ENCODE measurements around the gene OR5H2.

DNA sequence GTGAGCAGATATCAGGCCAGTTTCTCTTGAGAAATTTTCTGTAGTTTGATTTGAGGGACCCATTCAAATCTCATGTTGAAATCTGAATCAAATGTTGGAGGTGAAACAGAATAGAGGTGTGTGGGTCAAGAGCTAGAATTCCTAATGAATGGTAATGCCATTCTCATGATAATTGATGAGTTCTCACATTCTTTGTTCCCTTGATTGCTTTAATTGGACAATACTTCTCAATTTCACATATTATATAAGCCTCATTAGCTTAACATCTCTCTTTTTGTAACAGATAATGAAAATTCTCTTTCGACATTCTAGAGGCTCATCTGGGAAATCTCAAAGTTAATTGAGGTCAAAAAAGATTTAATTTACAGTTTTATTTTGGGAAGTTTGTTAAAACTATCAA lies 40.1 kb upstream of the OR5H2 start:
- TF ChIP-seq, protein P1, sequence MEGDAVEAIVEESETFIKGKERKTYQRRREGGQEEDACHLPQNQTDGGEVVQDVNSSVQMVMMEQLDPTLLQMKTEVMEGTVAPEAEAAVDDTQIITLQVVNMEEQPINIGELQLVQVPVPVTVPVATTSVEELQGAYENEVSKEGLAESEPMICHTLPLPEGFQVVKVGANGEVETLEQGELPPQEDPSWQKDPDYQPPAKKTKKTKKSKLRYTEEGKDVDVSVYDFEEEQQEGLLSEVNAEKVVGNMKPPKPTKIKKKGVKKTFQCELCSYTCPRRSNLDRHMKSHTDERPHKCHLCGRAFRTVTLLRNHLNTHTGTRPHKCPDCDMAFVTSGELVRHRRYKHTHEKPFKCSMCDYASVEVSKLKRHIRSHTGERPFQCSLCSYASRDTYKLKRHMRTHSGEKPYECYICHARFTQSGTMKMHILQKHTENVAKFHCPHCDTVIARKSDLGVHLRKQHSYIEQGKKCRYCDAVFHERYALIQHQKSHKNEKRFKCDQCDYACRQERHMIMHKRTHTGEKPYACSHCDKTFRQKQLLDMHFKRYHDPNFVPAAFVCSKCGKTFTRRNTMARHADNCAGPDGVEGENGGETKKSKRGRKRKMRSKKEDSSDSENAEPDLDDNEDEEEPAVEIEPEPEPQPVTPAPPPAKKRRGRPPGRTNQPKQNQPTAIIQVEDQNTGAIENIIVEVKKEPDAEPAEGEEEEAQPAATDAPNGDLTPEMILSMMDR (IDR thresholded peaks at IDR 0.05; ENCODE audit: low read depth, low read length, missing input control), result no peak
- TF ChIP-seq RXRA (IDR thresholded peaks at IDR 0.05), result no peak
- TF ChIP-seq TAF1 (conservative IDR thresholded peaks at IDR 0.05), result no peak
- no peak for TF ChIP-seq EGR1 (IDR thresholded peaks at IDR 0.05; ENCODE audit: low read depth in 2 of 2)
- no peak for TF ChIP-seq YY1 (IDR thresholded peaks at IDR 0.05)
- no peak for TF ChIP-seq SP1 (IDR thresholded peaks at IDR 0.05)
- TF ChIP-seq RAD21 (IDR thresholded peaks at IDR 0.05), result no peak
- TF ChIP-seq, protein P2, sequence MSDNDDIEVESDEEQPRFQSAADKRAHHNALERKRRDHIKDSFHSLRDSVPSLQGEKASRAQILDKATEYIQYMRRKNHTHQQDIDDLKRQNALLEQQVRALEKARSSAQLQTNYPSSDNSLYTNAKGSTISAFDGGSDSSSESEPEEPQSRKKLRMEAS (IDR thresholded peaks at IDR 0.05), result no peak
- TF ChIP-seq, protein P3, sequence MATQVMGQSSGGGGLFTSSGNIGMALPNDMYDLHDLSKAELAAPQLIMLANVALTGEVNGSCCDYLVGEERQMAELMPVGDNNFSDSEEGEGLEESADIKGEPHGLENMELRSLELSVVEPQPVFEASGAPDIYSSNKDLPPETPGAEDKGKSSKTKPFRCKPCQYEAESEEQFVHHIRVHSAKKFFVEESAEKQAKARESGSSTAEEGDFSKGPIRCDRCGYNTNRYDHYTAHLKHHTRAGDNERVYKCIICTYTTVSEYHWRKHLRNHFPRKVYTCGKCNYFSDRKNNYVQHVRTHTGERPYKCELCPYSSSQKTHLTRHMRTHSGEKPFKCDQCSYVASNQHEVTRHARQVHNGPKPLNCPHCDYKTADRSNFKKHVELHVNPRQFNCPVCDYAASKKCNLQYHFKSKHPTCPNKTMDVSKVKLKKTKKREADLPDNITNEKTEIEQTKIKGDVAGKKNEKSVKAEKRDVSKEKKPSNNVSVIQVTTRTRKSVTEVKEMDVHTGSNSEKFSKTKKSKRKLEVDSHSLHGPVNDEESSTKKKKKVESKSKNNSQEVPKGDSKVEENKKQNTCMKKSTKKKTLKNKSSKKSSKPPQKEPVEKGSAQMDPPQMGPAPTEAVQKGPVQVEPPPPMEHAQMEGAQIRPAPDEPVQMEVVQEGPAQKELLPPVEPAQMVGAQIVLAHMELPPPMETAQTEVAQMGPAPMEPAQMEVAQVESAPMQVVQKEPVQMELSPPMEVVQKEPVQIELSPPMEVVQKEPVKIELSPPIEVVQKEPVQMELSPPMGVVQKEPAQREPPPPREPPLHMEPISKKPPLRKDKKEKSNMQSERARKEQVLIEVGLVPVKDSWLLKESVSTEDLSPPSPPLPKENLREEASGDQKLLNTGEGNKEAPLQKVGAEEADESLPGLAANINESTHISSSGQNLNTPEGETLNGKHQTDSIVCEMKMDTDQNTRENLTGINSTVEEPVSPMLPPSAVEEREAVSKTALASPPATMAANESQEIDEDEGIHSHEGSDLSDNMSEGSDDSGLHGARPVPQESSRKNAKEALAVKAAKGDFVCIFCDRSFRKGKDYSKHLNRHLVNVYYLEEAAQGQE (IDR thresholded peaks at IDR 0.05), result no peak
- no peak for TF ChIP-seq FOXA1 (IDR thresholded peaks at IDR 0.05)

All from liver (tissue), 3 donors.